Epithelial cell of prostate (primary cell): Measurements from ENCODE around the gene NKTR.

Source experiments
- DNase-seq: peaks from one replicate; pipeline ENCODE4 v3.0.0-alpha.2; 2011; ENCODE audit warnings: low read depth, low spot score
- H3K27ac ChIP-seq: fragments of 450-650 bp; 2 replicates; pipeline ENCODE4 v1.5.1; 2017; ENCODE audit warnings: mild to moderate bottlenecking

Gene NKTR

GRCh38 chr3:42690766-42691680, 90.5 kb downstream of the NKTR start:
- H3K27ac ChIP-seq, result no peak overlapping the region
- no peak for DNase-seq

GRCh38 chr3:42691816-42692666, 91.6 kb downstream of the NKTR start:
- no peak for DNase-seq
- no peak overlapping the region for H3K27ac ChIP-seq

- no peak overlapping the region for H3K27ac ChIP-seq
- DNase-seq, result no peak
Measured at GRCh38 chr3:42692667-42693529, 92.4 kb downstream of the NKTR start.

GRCh38 chr3:42693530-42693930, 93.0 kb downstream of the NKTR start:
- DNase-seq, result no peak
- no peak overlapping the region for H3K27ac ChIP-seq

- DNase-seq, result no peak
- no peak overlapping the region for H3K27ac ChIP-seq
Measured at GRCh38 chr3:42694366-42694765, 93.9 kb downstream of the NKTR start.

DNA sequence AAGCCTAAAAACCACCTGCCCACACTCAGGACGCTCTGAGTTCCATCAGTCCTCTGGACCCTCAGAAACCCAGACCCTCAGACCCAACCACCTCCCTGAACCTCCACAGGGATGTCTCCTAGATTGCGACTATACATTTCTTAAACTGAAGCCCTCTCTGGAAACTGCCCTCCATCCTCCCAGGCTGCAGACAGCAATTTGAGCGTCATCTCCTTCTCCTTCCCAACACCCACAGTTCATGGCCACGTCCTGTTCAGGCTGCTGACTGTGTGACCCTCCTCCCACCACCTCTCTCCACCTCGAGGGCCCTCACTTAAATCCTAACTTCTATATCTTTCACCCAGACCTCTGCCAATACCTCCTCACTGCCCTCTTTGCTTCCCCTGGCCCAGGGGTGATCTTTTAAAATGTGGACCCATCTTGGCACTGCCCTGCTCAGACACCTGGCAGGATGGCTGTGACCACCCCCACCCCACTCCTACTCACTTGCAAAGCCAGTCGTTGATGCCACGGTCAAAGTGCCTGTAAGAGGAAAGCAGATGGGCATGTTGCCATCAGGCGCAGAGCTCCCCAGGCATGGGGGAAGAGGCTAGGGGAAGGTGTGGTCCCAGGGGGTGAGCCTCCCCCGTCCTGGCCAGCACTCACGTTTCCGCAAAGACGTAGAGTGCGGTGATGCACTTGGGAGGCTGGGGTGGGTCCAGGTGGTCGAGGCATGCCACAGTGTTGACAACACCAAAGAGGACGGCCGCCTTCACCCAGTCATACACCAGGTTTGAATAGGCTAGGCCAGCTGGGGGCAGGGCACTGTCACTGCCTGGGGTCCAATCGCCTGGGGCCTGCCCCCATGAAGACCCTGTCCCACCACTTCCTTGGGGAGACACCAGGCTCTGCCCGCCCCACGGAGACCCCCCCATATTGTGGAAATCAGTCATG, 96.1 kb downstream of the NKTR start:
- no peak for DNase-seq
- no peak overlapping the region for H3K27ac ChIP-seq

GRCh38 chr3:42697289-42698051, 97.0 kb downstream of the NKTR start:
- DNase-seq, result no peak
- no peak overlapping the region for H3K27ac ChIP-seq
